IMR-90 (cell line): Measurements from ENCODE around the gene FHL2. TPM values are rescaled to one million over a fixed set of nuclear protein-coding genes. Genes with fewer than 3 reads are reported as not detected.

Source experiments
- ATAC-seq: fragments of 200-7000 bp; cut with Tn5 transposase; 2 replicates; pipeline ENCODE4 v1.9.1; 2020; ENCODE audit warnings: low read depth, mild to moderate bottlenecking, moderate library complexity
- BruUV-seq: library from RNA; stranded (reverse); fragments of 400-500 nt; replicated peaks from 2 replicates; lab custom pipeline; 2021; lab: Mats Ljungman, UMichigan
- CTCF ChIA-PET: fragments of 300-600 bp; formaldehyde crosslinking; extraction: SDS; loops from one replicate; lab custom pipeline; 2021; ENCODE audit warnings: antibody characterized with exemption; lab: Yijun Ruan, JAX
- POLR2A ChIA-PET: fragments of 300-600 bp; sonication (Branson Sonifier 250); formaldehyde crosslinking; loops from one replicate; lab custom pipeline; 2022; ENCODE audit warnings: antibody characterized with exemption; ENCODE audit not compliant: unreplicated experiment; lab: Charles Lee
- DNase-seq: peaks from one replicate; pipeline ENCODE4 v3.0.0; 2013
- H2AFZ ChIP-seq: replicated peaks from 2 replicates; pipeline ENCODE3; 2013; ENCODE audit warnings: low read length, mild to moderate bottlenecking; ENCODE audit not compliant: poor library complexity
- H2AK5ac ChIP-seq: 2 replicates; pipeline ENCODE4 v1.6.1; 2013; ENCODE audit warnings: low read depth, low read length, inconsistent platforms
- H2AK9ac ChIP-seq: replicated peaks from 2 replicates; pipeline ENCODE3; 2013; ENCODE audit warnings: mild to moderate bottlenecking, low read depth, low read length, moderate library complexity; ENCODE audit not compliant: poor library complexity
- H2BK120ac ChIP-seq: 2 replicates; pipeline ENCODE4 v1.6.1; 2013; ENCODE audit warnings: low read depth, low read length, inconsistent platforms
- H2BK15ac ChIP-seq: 3 replicates; pipeline ENCODE4 v1.6.1; 2013; ENCODE audit warnings: low read depth, low read length, inconsistent platforms
- H2BK20ac ChIP-seq: 2 replicates; pipeline ENCODE4 v1.6.1; 2013; ENCODE audit warnings: low read depth, mild to moderate bottlenecking, inconsistent platforms, low read length, moderate library complexity
- H2BK5ac ChIP-seq: 2 replicates; pipeline ENCODE4 v1.6.1; 2013; ENCODE audit warnings: mild to moderate bottlenecking, low read depth, low read length, inconsistent platforms; ENCODE audit not compliant: poor library complexity, severe bottlenecking
- H3K14ac ChIP-seq: replicated peaks from 2 replicates; pipeline ENCODE4 v1.6.1; 2013; ENCODE audit warnings: low read depth, low read length, inconsistent platforms
- H3K18ac ChIP-seq: 2 replicates; pipeline ENCODE4 v1.6.1; 2013; ENCODE audit warnings: low read depth, low read length, control low read depth
- H3K23ac ChIP-seq: 2 replicates; pipeline ENCODE4 v1.6.1; 2013; ENCODE audit warnings: low read depth, low read length, inconsistent platforms
- H3K27ac ChIP-seq: 2 replicates; pipeline ENCODE4 v1.5.1; 2013; ENCODE audit warnings: mild to moderate bottlenecking, control low read depth, low read length; ENCODE audit not compliant: insufficient read depth
- H3K27me3 ChIP-seq: 2 replicates; pipeline ENCODE4 v1.6.1; 2013; ENCODE audit warnings: low read length; ENCODE audit not compliant: control insufficient read depth, insufficient read depth
- H3K36me3 ChIP-seq: 2 replicates; pipeline ENCODE4 v1.6.1; 2013; ENCODE audit warnings: low read length, mixed read lengths; ENCODE audit not compliant: control insufficient read depth, insufficient read depth
- H3K4ac ChIP-seq: 2 replicates; pipeline ENCODE4 v1.6.1; 2013; ENCODE audit warnings: low read depth, low read length, inconsistent platforms
- H3K4me1 ChIP-seq: 2 replicates; pipeline ENCODE4 v1.6.1; 2013; ENCODE audit warnings: low read length, mixed read lengths; ENCODE audit not compliant: control insufficient read depth, insufficient read depth
- H3K4me2 ChIP-seq: 2 replicates; pipeline ENCODE4 v1.6.1; 2013; ENCODE audit warnings: low read depth, mild to moderate bottlenecking, control low read depth, low read length, moderate library complexity
- H3K4me3 ChIP-seq: 2 replicates; pipeline ENCODE4 v1.5.1; 2013; ENCODE audit warnings: low read depth, mild to moderate bottlenecking, control low read depth, low read length, moderate library complexity; ENCODE audit not compliant: insufficient read depth
- H3K56ac ChIP-seq: 2 replicates; pipeline ENCODE4 v1.6.1; 2013; ENCODE audit warnings: low read length, inconsistent platforms; ENCODE audit not compliant: insufficient read depth; ENCODE audit errors: extremely low read depth
- H3K79me1 ChIP-seq, 2 experiments: 2 replicates each; pipeline ENCODE4 v1.6.1; 2013; ENCODE audit warnings: low read length in 2 of 2, inconsistent platforms in 1 of 2, low read depth in 1 of 2
- H3K9ac ChIP-seq: 2 replicates; pipeline ENCODE4 v1.6.1; 2013; ENCODE audit warnings: low read depth, low read length, control low read depth
- H3K9me1 ChIP-seq: 2 replicates; pipeline ENCODE4 v1.6.1; 2013; ENCODE audit warnings: low read length, inconsistent platforms; ENCODE audit not compliant: insufficient read depth
- H3K9me3 ChIP-seq: 2 replicates; pipeline ENCODE4 v1.6.1; 2013; ENCODE audit warnings: low read length; ENCODE audit not compliant: control insufficient read depth, insufficient read depth
- H4K20me1 ChIP-seq: 2 replicates; pipeline ENCODE4 v1.6.1; 2013; ENCODE audit warnings: low read length, inconsistent platforms; ENCODE audit not compliant: insufficient read depth
- H4K5ac ChIP-seq: 2 replicates; pipeline ENCODE4 v1.6.1; 2013; ENCODE audit warnings: mild to moderate bottlenecking, low read depth, low read length, control low read depth
- H4K8ac ChIP-seq, 2 experiments: 2 replicates each; pipeline ENCODE4 v1.6.1; 2013; ENCODE audit warnings: low read depth in 2 of 2, low read length in 2 of 2, control low read depth in 1 of 2, inconsistent platforms in 1 of 2
- H4K91ac ChIP-seq: 2 replicates; pipeline ENCODE4 v1.6.1; 2013; ENCODE audit warnings: low read depth, low read length, inconsistent platforms; ENCODE audit not compliant: insufficient read depth
- BHLHE40 ChIP-seq: fragments of 150-350 bp; IDR thresholded peaks from 2 replicates; pipeline ENCODE4 v1.6.1; 2016; ENCODE audit warnings: mild to moderate bottlenecking, low read depth, low read length
- CHD1 ChIP-seq: IDR thresholded peaks from 2 replicates; pipeline ENCODE4 v1.6.1; 2012; ENCODE audit warnings: low read depth, low read length, improper control_type of control experiment
- ELK1 ChIP-seq: fragments of 150-350 bp; IDR thresholded peaks from 2 replicates; pipeline ENCODE4 v1.6.1; 2016; ENCODE audit warnings: low read depth, mild to moderate bottlenecking, low read length, moderate library complexity, borderline replicate concordance
- FOS ChIP-seq: fragments of 150-350 bp; IDR thresholded peaks from 2 replicates; pipeline ENCODE4 v1.6.1; 2016; ENCODE audit warnings: low read depth, low read length
- MAFK ChIP-seq: IDR thresholded peaks from 2 replicates; pipeline ENCODE4 v1.6.1; 2012; ENCODE audit warnings: low read depth, low read length, improper control_type of control experiment
- MAZ ChIP-seq: IDR thresholded peaks from 2 replicates; pipeline ENCODE4 v1.6.1; 2012; ENCODE audit warnings: low read depth, mild to moderate bottlenecking, low read length, improper control_type of control experiment, moderate library complexity, borderline replicate concordance
- MXI1 ChIP-seq: IDR thresholded peaks from 2 replicates; pipeline ENCODE4 v1.6.1; 2012; ENCODE audit warnings: low read depth, mild to moderate bottlenecking, low read length, moderate library complexity, borderline replicate concordance
- NFE2L2 ChIP-seq: fragments of 150-350 bp; IDR thresholded peaks from 2 replicates; pipeline ENCODE4 v1.6.1; 2016; ENCODE audit warnings: low read depth, mild to moderate bottlenecking, low read length
- POLR2A ChIP-seq: IDR thresholded peaks from 2 replicates; pipeline ENCODE4 v1.6.1; 2012; ENCODE audit warnings: mild to moderate bottlenecking, low read depth, low read length
- RAD21 ChIP-seq: IDR thresholded peaks from 2 replicates; pipeline ENCODE4 v1.6.1; 2012; ENCODE audit warnings: low read length, improper control_type of control experiment
- RCOR1 ChIP-seq: IDR thresholded peaks from 2 replicates; pipeline ENCODE4 v1.6.1; 2012; ENCODE audit warnings: mild to moderate bottlenecking, low read length, improper control_type of control experiment; ENCODE audit not compliant: insufficient replicate concordance
- RFX5 ChIP-seq: IDR thresholded peaks from 2 replicates; pipeline ENCODE4 v1.8.0; 2012; ENCODE audit warnings: low read depth, mild to moderate bottlenecking, low read length, moderate library complexity
- SMC3 ChIP-seq: fragments of 150-350 bp; IDR thresholded peaks from 2 replicates; pipeline ENCODE4 v1.6.1; 2016; ENCODE audit warnings: low read depth, mild to moderate bottlenecking, antibody characterized with exemption, low read length, moderate library complexity
- WGBS, 2 experiments: methylation state at CpG; one replicate each; pipeline versions ENCODE4 v1.1.5 to v1.1.7; 2013; ENCODE audit warnings: missing lambda C conversion rate in 2 of 2; ENCODE audit not compliant: insufficient read length in 1 of 2; ENCODE audit errors: extremely low coverage in 2 of 2; 5-methylcytosine and 5-hydroxymethylcytosine counted together
- dilution Hi-C: fragments of 300-500 bp; cut with HindIII; formaldehyde crosslinking; loops from one replicate; pipeline ENCODE4 v1.14.3; 2018; ENCODE audit warnings: low sequenced_read_pairs; ENCODE audit not compliant: unreplicated experiment
- in situ Hi-C: fragments of 300-500 bp; cut with MboI; formaldehyde crosslinking; loops from 3 replicates; pipeline ENCODE4 v1.14.3; 2019; ENCODE audit warnings: low sequenced_read_pairs, inconsistent platforms, mixed read lengths
- intact Hi-C: fragments of 100-400 bp; cut with micrococcal nuclease; formaldehyde crosslinking; loops from 2 replicates; pipeline ENCODE4 v1.10.0; 2022
- polyA plus RNA-seq, 3 experiments: library from polyadenylated mRNA; depleted of rRNA; stranded (reverse); fragments of >200 nt; gene quantifications; 2 replicates each; pipeline ENCODE4 v1.2.3, GENCODE V29; 2012; ENCODE audit warnings: low replicate concordance in 1 of 3
- total RNA-seq: library from RNA; depleted of rRNA; stranded (reverse); fragments of >200 nt; gene quantifications from 2 replicates; pipeline ENCODE4 v1.2.3, GENCODE V29; 2012
- TF ChIP-seq, protein P1 (sequence below): conservative IDR thresholded peaks from 2 replicates; pipeline ENCODE4 v1.5.1; 2012; ENCODE audit warnings: mild to moderate bottlenecking, low read depth, low read length, improper control_type of control experiment

The FHL2 gene
- total and polyA plus RNA-seq, 2 of the 4 experiments (the other 2 are of a cell fraction): 464 to 550 TPM

DNA sequence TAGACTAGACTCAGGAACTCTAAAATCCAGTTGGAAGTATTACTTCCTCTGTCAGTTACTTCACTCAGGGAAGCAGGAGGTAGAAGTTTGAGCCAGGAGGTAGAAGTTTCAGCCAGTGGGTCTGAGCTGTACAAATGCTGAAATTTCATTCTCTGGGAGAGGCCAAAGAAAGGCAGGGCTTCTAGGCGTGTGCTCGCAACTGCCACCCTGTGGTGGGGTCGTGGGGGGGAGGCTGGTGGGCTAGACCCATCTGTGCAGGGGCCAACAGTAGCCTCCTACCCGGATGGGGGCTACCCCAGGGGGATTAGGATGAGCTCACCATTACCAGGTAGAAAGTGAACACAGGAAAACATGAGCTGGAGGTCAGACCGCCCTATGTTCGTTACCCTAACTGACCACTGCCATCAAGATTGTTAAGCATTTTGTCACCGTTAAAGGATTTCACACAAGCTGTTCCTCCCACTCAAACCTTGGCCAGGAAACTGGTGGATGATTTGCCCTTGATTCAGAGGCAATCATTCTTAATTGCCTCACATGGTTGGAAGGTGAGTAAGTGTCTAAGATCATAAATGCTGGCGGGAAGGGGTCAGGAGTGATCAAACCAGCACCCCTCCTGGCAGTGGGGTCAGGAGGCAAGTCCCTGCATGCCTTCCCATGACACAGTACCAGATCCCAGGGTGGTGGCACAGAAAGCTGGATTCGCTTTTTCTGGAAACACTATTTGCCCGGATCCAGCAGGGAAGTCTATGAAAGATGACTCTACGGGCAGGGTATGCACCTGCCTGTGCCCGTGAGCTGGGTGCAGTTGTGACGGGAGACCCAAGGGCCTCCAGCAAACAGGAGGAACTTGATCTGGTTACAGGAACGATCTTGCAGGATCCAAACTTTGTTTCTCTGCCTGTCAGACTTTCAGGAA, 5.2 kb upstream of the FHL2 start:
- Histone ChIP-seq H3K4me1 (peaks cover 24% of the 10 kb centered on the region), H3K27me3 (no peaks in the 10 kb centered on the region), H4K5ac (peak overlapping the region; percentile 89), H3K14ac (peak overlapping the region; percentile 53), H2BK15ac (peak overlapping the region; percentile 89), H3K4me3 (no peak overlapping the region), H2BK5ac (peak overlapping the region; percentile 98), H3K18ac (peak overlapping the region; percentile 88), H3K36me3 (no peaks in the 10 kb centered on the region), H3K79me1 (peaks cover 12 to 17% of the 10 kb centered on the region in 2 experiments), H3K9ac (peak overlapping the region; percentile 43), H4K91ac (peak overlapping the region; percentile 87), H2BK20ac (peak overlapping the region; percentile 98), H2AK9ac (peak overlapping the region; percentile 87), H3K56ac (peak overlapping the region; percentile 54), H3K23ac (peak overlapping the region; percentile 93), H3K9me3 (no peaks in the 10 kb centered on the region), H2AFZ (peak overlapping the region; percentile 70), H4K20me1 (no peaks in the 10 kb centered on the region), H2BK120ac (peak overlapping the region; percentile 96), H3K9me1 (peaks cover 9% of the 10 kb centered on the region; the same call in 1 of the 2 replicates), H4K8ac (peak overlapping the region; percentile 72 to 89), H3K4ac (peak overlapping the region; percentile 99), H3K4me2 (peak overlapping the region; percentile 16), H2AK5ac (peak overlapping the region; percentile 94), H3K27ac (peak overlapping the region; percentile 75)
- dilution Hi-C loops (no loop called here), intact Hi-C loops (no loop called here), in situ Hi-C loops (no loop called here)
- ATAC-seq (peak; percentile 65), DNase-seq (peak; percentile 94)
- POLR2A ChIA-PET: interaction anchor here (0.5 to 0.9 kb wide), 4 partner anchors 12 to 683 kb away, joined by 3 to 5 read pairs (median 4); no protein-coding TSS in a partner anchor
- CTCF ChIA-PET: interaction anchor here (0.5 to 1.3 kb wide), 11 partner anchors 9 to 554 kb away, joined by 3 to 7 read pairs (median 4); no protein-coding TSS in a partner anchor
- WGBS, 2 experiments: 46% methylated on average over 4 of the region's 14 CpGs; no CpG with 5 or more reads in 1 of the 2 experiments
- no TSS peak for BruUV-seq
- TF ChIP-seq SMC3 (peak; percentile 27; the same call in 1 of the 2 replicates), CHD1 (no peak), NFE2L2 (no peak), RCOR1 (peak; percentile 79), MXI1 (no peak), MAFK (no peak), MAZ (peak; percentile 59), RAD21 (0 out of 2 replicates have a peak, but pooled peaks have one; percentile 15), FOS (peak; percentile 88), BHLHE40 (peak; percentile 90), ELK1 (no peak), POLR2A (peak; percentile 40; the same call in 1 of the 2 replicates), RFX5 (no peak)
- TF ChIP-seq, protein P1, sequence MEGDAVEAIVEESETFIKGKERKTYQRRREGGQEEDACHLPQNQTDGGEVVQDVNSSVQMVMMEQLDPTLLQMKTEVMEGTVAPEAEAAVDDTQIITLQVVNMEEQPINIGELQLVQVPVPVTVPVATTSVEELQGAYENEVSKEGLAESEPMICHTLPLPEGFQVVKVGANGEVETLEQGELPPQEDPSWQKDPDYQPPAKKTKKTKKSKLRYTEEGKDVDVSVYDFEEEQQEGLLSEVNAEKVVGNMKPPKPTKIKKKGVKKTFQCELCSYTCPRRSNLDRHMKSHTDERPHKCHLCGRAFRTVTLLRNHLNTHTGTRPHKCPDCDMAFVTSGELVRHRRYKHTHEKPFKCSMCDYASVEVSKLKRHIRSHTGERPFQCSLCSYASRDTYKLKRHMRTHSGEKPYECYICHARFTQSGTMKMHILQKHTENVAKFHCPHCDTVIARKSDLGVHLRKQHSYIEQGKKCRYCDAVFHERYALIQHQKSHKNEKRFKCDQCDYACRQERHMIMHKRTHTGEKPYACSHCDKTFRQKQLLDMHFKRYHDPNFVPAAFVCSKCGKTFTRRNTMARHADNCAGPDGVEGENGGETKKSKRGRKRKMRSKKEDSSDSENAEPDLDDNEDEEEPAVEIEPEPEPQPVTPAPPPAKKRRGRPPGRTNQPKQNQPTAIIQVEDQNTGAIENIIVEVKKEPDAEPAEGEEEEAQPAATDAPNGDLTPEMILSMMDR: peak; percentile 43
